HUDEP-2 (cell line): ENCODE results near the gene CPXCR1.
"Not testable (repeated sequence)": the region's sequence is repeated elsewhere in the genome, so short reads cannot be mapped to it uniquely, and the experiment has no call there.

Experiments
- DNase-seq, 76 experiments: peaks; one replicate each; lab custom pipeline; 2025; ENCODE audit not compliant: unreplicated experiment in 76 of 76; lab: John Stamatoyannopoulos, UW

CPXCR1 gene

DNA sequence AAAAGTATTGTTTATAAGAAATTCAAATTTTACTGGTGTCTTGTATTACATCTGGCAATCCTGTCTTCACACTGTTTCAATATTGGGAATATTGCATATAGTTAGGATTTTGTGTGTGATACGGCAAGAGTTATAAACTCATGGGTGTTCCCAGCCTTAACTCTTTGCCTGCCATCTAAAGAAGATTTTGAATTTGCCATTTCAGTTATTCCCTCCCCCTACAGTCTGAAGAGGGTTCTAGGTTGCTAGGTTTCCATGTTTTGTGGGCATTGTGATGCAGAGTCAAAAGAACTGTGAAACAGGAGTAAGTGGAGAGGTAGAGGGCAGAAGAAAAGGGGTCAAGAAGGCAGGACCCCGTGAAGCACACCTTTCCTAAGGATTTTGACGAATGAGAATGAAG is at the start of gene CPXCR1:
Gene CPXCR1 (plus strand): TSS at position 301 of the 400 bp plus-strand sequence. CDS start 6,190 bp downstream, outside the sequence.
- DNase-seq: no peak

DNA sequence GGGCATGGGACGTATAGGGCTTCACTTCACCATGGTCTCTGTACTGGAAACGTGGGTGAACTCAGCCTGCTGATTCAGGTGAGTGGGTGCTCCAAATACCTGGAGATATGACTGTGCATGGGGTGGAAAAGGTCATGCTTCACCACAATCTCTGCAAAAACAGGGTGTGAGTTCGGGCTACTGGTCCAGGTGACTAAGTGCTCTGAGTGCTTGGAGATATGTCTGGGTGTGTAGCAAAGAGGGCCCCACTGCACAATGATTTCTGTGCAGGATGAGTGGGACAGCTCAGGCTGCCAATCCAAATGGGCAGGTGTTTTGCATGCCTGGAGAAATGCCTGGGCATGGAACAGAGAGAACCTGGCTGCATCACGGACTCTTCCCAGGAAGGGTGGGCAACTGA is 11.2 kb upstream of the CPXCR1 start:
- DNase-seq: no peak

DNA sequence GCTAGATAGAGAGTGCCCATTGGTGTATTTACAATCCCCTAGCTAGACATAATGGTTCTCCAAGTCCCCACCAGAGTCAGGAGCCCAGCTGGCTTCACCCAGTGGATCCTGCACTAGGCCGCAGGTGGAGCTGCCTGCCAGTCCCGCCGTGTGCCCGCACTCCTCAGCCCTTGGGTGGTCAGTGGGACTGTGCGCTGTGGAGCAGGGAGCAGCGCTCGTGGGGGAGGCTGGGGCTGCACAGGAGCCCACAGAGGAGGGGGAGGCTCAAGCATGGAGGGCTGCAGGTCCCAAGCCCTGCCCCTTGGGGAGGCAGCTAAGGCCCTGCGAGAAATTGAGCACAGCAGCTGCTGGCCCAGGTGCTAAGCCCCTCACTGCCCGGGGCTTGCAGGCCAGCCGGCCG is 810 bp upstream of the CPXCR1 start:
- DNase-seq: not testable (repeated sequence)

DNA sequence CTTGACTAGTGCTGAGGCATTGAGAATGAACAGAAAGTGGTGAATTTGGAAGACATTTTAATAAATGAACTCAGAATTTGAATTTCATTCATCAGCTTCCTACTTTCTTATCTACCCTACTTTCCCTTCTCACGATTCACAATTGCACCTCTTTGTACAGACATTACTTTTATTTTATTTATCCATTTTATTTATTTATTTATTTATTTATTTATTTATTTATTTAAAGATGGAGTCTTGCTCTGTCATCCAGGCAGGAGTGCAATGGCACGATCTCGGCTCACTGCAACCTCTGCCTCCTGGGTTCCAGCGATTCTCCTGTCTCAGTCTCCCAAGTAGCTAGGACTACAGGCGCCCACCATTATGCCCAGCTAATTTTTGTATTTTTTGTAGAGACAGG is 5.3 kb downstream of the CPXCR1 start:
- not testable (repeated sequence) for DNase-seq

DNA sequence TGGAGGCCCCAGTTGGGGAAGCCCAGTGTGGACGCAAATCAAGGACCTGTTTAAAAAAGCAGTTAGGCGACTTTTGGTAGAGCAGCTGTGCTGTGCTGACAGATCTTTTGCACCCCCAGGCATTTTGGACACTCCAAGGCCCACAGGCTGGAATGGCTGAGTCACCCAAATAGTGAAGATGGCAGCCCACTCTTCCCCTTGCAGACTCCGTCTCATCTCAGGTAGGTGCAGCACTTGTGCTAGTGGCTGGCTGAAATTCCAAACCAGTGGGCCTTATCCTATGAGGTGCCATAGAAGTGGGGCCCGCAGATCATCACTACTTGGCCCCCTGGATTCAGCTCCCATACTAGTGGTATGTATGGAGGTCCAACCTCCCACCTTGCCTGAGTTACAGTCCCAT is 42.8 kb downstream of the CPXCR1 start:
- DNase-seq: no peak
